H1 (cell line): ENCODE results near the gene KRTAP17-1. TPM values are rescaled to one million over a fixed set of nuclear protein-coding genes. Genes with fewer than 3 reads are reported as not detected.

Source experiments
- CTCF ChIA-PET: fragments of 300-600 bp; sonication (Branson Sonifier 250); formaldehyde crosslinking; loops from one replicate; lab custom pipeline; 2021; ENCODE audit not compliant: partially characterized antibody; lab: Charles Lee
- POLR2A ChIA-PET: fragments of 300-600 bp; sonication (Branson Sonifier 250); formaldehyde crosslinking; loops from one replicate; lab custom pipeline; 2021; ENCODE audit warnings: inconsistent platforms; ENCODE audit not compliant: partially characterized antibody; lab: Charles Lee
- DNase-seq, 2 experiments: peaks; one replicate each; pipeline versions ENCODE4 v3.0.0 to v3.0.0-alpha.2; 2010 to 2022; ENCODE audit warnings: low spot score in 2 of 2, low read depth in 1 of 2, mixed read lengths in 1 of 2
- FAIRE-seq: peaks from 2 replicates; lab custom pipeline; 2011; peaks lifted over from hg19 to GRCh38; lab: Jason Lieb, UNC
- H2AFZ ChIP-seq: 2 replicates; pipeline ENCODE4 v1.8.1; 2012; ENCODE audit warnings: low read length, inconsistent platforms
- H2AK5ac ChIP-seq: 2 replicates; pipeline ENCODE4 v1.6.1; 2013; ENCODE audit warnings: low read depth, low read length
- H2BK120ac ChIP-seq: replicated peaks from 2 replicates; pipeline ENCODE3; 2013; ENCODE audit warnings: low read depth, low read length, inconsistent platforms
- H2BK12ac ChIP-seq: 2 replicates; pipeline ENCODE4 v1.6.1; 2013; ENCODE audit warnings: low read depth, low read length
- H2BK15ac ChIP-seq: 2 replicates; pipeline ENCODE4 v1.6.1; 2013; ENCODE audit warnings: low read length
- H2BK20ac ChIP-seq: 2 replicates; pipeline ENCODE4 v1.6.1; 2013; ENCODE audit warnings: low read length
- H2BK5ac ChIP-seq: 2 replicates; pipeline ENCODE4 v1.6.1; 2013; ENCODE audit warnings: low read depth, low read length
- H3K14ac ChIP-seq: 2 replicates; pipeline ENCODE4 v1.6.1; 2013; ENCODE audit warnings: inconsistent platforms; ENCODE audit not compliant: insufficient read length
- H3K18ac ChIP-seq: 2 replicates; pipeline ENCODE4 v1.6.1; 2013; ENCODE audit warnings: low read length; ENCODE audit errors: extremely low read depth
- H3K23ac ChIP-seq: 2 replicates; pipeline ENCODE4 v1.6.1; 2013; ENCODE audit warnings: inconsistent platforms; ENCODE audit not compliant: insufficient read length
- H3K23me2 ChIP-seq: 2 replicates; pipeline ENCODE4 v1.6.1; 2013; ENCODE audit warnings: low read depth, low read length
- H3K27ac ChIP-seq: 2 replicates; pipeline ENCODE4 v1.6.1; 2011; ENCODE audit warnings: low read depth, low read length, inconsistent platforms
- H3K27me3 ChIP-seq, 4 experiments: replicated peaks in 1 of 4; 1 replicate in 1 of 4; 2 replicates in 3 of 4; pipeline versions ENCODE4 v1.6.1 to v1.8.1; 2011 to 2013; ENCODE audit warnings: low read length in 3 of 4, mild to moderate bottlenecking in 3 of 4, inconsistent platforms in 2 of 4, mixed read lengths in 2 of 4, moderate library complexity in 1 of 4; ENCODE audit not compliant: control insufficient read depth in 3 of 4, insufficient read depth in 3 of 4; ENCODE audit errors: extremely low read depth in 1 of 4
- H3K36me3 ChIP-seq, 4 experiments: 2 replicates each; pipeline versions ENCODE4 v1.6.1 to v1.8.1; 2011 to 2013; ENCODE audit warnings: mild to moderate bottlenecking in 4 of 4, low read length in 3 of 4, moderate library complexity in 2 of 4, control low read depth in 1 of 4, inconsistent platforms in 1 of 4; ENCODE audit not compliant: insufficient read depth in 4 of 4, control insufficient read depth in 2 of 4
- H3K4ac ChIP-seq: replicated peaks from 2 replicates; pipeline ENCODE3; 2013; ENCODE audit warnings: low read length, low read depth, mixed read lengths, inconsistent platforms; ENCODE audit not compliant: insufficient read length
- H3K4me1 ChIP-seq, 4 experiments: replicated peaks in 1 of 4; 1 replicate in 1 of 4; 2 replicates in 3 of 4; pipeline versions ENCODE4 v1.6.1 to v1.8.1; 2011 to 2013; ENCODE audit warnings: low read length in 3 of 4, inconsistent platforms in 2 of 4, mixed read lengths in 1 of 4; ENCODE audit not compliant: insufficient read depth in 4 of 4, control insufficient read depth in 3 of 4
- H3K4me2 ChIP-seq, 2 experiments: 2 replicates each; pipeline versions ENCODE4 v1.6.1 to v1.8.1; 2011 to 2013; ENCODE audit warnings: low read depth in 2 of 2, low read length in 2 of 2, control low read depth in 1 of 2, inconsistent platforms in 1 of 2, mild to moderate bottlenecking in 1 of 2; ENCODE audit not compliant: insufficient read depth in 1 of 2
- H3K4me3 ChIP-seq, 4 experiments: fragments of 200-600, 300-600 bp in 1 of 4; sonication (generic), shearing (Covaris generic), sonication (Bioruptor Twin) in 1 of 4; 2 replicates each; pipeline versions ENCODE4 v1.5.1 to v1.8.1; 2011 to 2016; ENCODE audit warnings: low read length in 4 of 4, low read depth in 3 of 4, control low read depth in 2 of 4, inconsistent platforms in 2 of 4, mild to moderate bottlenecking in 2 of 4, mixed read lengths in 1 of 4, moderate library complexity in 1 of 4; ENCODE audit not compliant: insufficient read depth in 2 of 4; ENCODE audit errors: extremely low read depth in 1 of 4
- H3K56ac ChIP-seq: replicated peaks from 2 replicates; pipeline ENCODE3; 2013; ENCODE audit warnings: low read depth, mild to moderate bottlenecking, mixed read lengths, low read length, inconsistent platforms; ENCODE audit not compliant: insufficient read length
- H3K79me1 ChIP-seq: 2 replicates; pipeline ENCODE4 v1.6.1; 2013; ENCODE audit warnings: low read depth, low read length, control low read depth
- H3K79me2 ChIP-seq, 2 experiments: 2 replicates each; pipeline versions ENCODE4 v1.6.1 to v1.8.1; 2012 to 2013; ENCODE audit warnings: low read length in 2 of 2, mild to moderate bottlenecking in 2 of 2, inconsistent platforms in 1 of 2; ENCODE audit not compliant: insufficient read depth in 2 of 2, control insufficient read depth in 1 of 2
- H3K9ac ChIP-seq, 4 experiments: replicated peaks in 1 of 4; 1 replicate in 1 of 4; 2 replicates in 3 of 4; pipeline versions ENCODE4 v1.6.1 to v1.8.1; 2011 to 2013; ENCODE audit warnings: low read depth in 3 of 4, low read length in 3 of 4, control low read depth in 2 of 4, mild to moderate bottlenecking in 2 of 4, moderate library complexity in 2 of 4, inconsistent platforms in 1 of 4; ENCODE audit errors: extremely low read depth in 1 of 4
- H3K9me3 ChIP-seq, 2 experiments: 2 replicates each; pipeline versions ENCODE4 v1.6.1 to v1.8.1; 2012 to 2013; ENCODE audit warnings: mild to moderate bottlenecking in 2 of 2, moderate library complexity in 2 of 2, control low read depth in 1 of 2, inconsistent platforms in 1 of 2, low read depth in 1 of 2, low read length in 1 of 2, mixed read lengths in 1 of 2; ENCODE audit not compliant: insufficient read depth in 2 of 2
- H4K20me1 ChIP-seq, 2 experiments: replicated peaks in 1 of 2; 2 replicates each; pipeline versions ENCODE3 to v1.8.1; 2011 to 2013; ENCODE audit warnings: inconsistent platforms in 2 of 2, low read length in 2 of 2, mild to moderate bottlenecking in 1 of 2; ENCODE audit not compliant: insufficient read depth in 2 of 2, control insufficient read depth in 1 of 2
- H4K5ac ChIP-seq: 2 replicates; pipeline ENCODE4 v1.6.1; 2013; ENCODE audit warnings: low read length, low read depth, mixed read lengths, inconsistent platforms; ENCODE audit not compliant: insufficient read length
- H4K8ac ChIP-seq: 2 replicates; pipeline ENCODE4 v1.8.0; 2013; ENCODE audit warnings: mild to moderate bottlenecking, moderate library complexity, low read length, inconsistent platforms; ENCODE audit not compliant: insufficient read depth; ENCODE audit errors: extremely low read depth
- H4K91ac ChIP-seq: replicated peaks from 2 replicates; pipeline ENCODE3; 2013; ENCODE audit warnings: low read length, mixed read lengths, inconsistent platforms; ENCODE audit not compliant: insufficient read length
- CBX5 ChIP-seq: fragments of 300-800, 300-1000 bp; sonication (generic); IDR thresholded peaks from 2 replicates; pipeline ENCODE4 v1.7.1; 2016; ENCODE audit warnings: antibody characterized with exemption, low read length, low read depth
- EGR1 ChIP-seq: IDR thresholded peaks from 2 replicates; pipeline ENCODE4 v1.6.1; 2011; ENCODE audit warnings: low read depth, low read length, borderline replicate concordance
- FOSL1 ChIP-seq: IDR thresholded peaks from 2 replicates; pipeline ENCODE4 v1.6.1; 2011; ENCODE audit warnings: mild to moderate bottlenecking, low read depth, low read length, moderate library complexity; ENCODE audit not compliant: insufficient read depth
- POLR2A ChIP-seq, 2 experiments: IDR thresholded peaks; 1 replicate in 1 of 2; 2 replicates in 1 of 2; pipeline ENCODE4 v1.6.1; 2011; ENCODE audit warnings: low read depth in 2 of 2, low read length in 2 of 2, mild to moderate bottlenecking in 2 of 2; ENCODE audit errors: control extremely low read depth in 1 of 2
- POU5F1 ChIP-seq: IDR thresholded peaks from 2 replicates; pipeline ENCODE4 v1.6.1; 2011; ENCODE audit warnings: low read depth, mild to moderate bottlenecking, low read length, moderate library complexity
- WGBS, 2 experiments: shearing (Covaris generic) in 1 of 2; methylation state at CpG; one replicate each; pipeline versions ENCODE4 v1.1.6 to v1.1.7; 2013 to 2015; ENCODE audit warnings: low lambda C conversion rate in 2 of 2, mixed read lengths in 2 of 2, inconsistent platforms in 1 of 2, low coverage in 1 of 2, missing lambda C conversion rate in 1 of 2; ENCODE audit not compliant: insufficient replicate concordance in 2 of 2, insufficient coverage in 1 of 2, insufficient read length in 1 of 2; ENCODE audit errors: extremely low coverage in 1 of 2, missing lambda C conversion rate in 1 of 2; 5-methylcytosine and 5-hydroxymethylcytosine counted together
- polyA plus RNA-seq, 7 experiments: library from polyadenylated mRNA; depleted of rRNA in 3 of 7; stranded (reverse) in 5 of 7; unstranded in 2 of 7; fragments of >200 nt in 5 of 7; fragments of 200-250 nt in 2 of 7; gene quantifications; 1 replicate in 5 of 7; 2 replicates in 1 of 7; 4 replicates in 1 of 7; pipeline versions ENCODE4 v1.2.1 to v1.2.3, GENCODE V29; 2011 to 2013; ENCODE audit warnings: missing spikeins in 2 of 7, mixed read lengths in 2 of 7
- total RNA-seq: library from RNA; stranded (reverse); fragmentation: NEBNext Ultra II Directional; extraction: Animal tissue kit (Norgen Biotek cat#: 25700); gene quantifications from 2 replicates; pipeline ENCODE4 v1.2.1, GENCODE V29; 2021

KRTAP17-1 gene
- total and polyA plus RNA-seq, 2 of the 8 experiments (the other 6 are each of a cell fraction or from before 2014, with no cell fraction given): not detected

DNA sequence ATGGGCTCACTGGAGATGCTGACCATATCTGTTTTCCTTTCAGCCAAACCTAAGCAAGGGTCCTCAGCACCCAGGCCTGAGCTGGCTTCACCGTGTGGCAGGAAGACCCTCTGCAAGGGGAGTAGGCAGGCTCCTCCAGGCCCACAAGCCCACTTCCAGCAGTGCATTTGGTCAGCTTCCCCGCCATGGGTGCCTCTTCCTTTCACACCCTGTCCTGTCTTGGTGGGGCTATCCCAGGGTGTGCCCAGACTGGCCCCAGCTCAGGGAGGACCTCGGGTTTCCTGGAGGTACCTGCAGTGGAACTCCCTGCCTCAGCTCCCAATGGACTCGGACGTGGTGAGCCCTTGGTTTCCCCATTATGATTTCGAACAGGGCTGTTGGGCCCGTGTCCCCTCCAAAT, 12.7 kb upstream of the KRTAP17-1 start:
- FAIRE-seq: no peak
- no peak overlapping the region for H2BK120ac ChIP-seq
- no peaks in the 10 kb centered on the region for H3K79me2 ChIP-seq
- H2BK12ac ChIP-seq: no peak overlapping the region
- no peak overlapping the region for H3K4ac ChIP-seq
- H3K18ac ChIP-seq: no peak overlapping the region
- POLR2A ChIA-PET: interaction anchor here (1.1 kb wide), 1 partner anchor 471 kb away, joined by 3 read pairs; no protein-coding TSS in a partner anchor
- no peaks in the 10 kb centered on the region for H4K20me1 ChIP-seq
- H3K27ac ChIP-seq: no peak overlapping the region
- H3K14ac ChIP-seq: no peak overlapping the region
- H4K8ac ChIP-seq: no peak overlapping the region
- no peak overlapping the region for H3K4me2 ChIP-seq
- H2BK20ac ChIP-seq: no peak overlapping the region
- no peaks in the 10 kb centered on the region for H3K79me1 ChIP-seq
- H3K4me3 ChIP-seq: no peak overlapping the region
- no peak overlapping the region for H4K91ac ChIP-seq
- H3K9ac ChIP-seq: no peak overlapping the region
- no peak for DNase-seq
- no peak overlapping the region for H2BK5ac ChIP-seq
- no peak overlapping the region for H2BK15ac ChIP-seq
- H3K27me3 ChIP-seq: no peaks in the 10 kb centered on the region
- no peak overlapping the region for H3K23ac ChIP-seq
- H3K4me1 ChIP-seq: no peaks in the 10 kb centered on the region; a peak in 1 of 7 replicates
- H2AK5ac ChIP-seq: no peak overlapping the region
- CTCF ChIA-PET: interaction anchor here (0.8 to 3.3 kb wide), 13 partner anchors 9 to 471 kb away, joined by 3 to 27 read pairs (median 4); partner anchors contain the start of genes KRT33A and KRTAP17-1
- no peaks in the 10 kb centered on the region for H3K9me3 ChIP-seq
- H3K23me2 ChIP-seq: no peaks in the 10 kb centered on the region
- H3K36me3 ChIP-seq: no peaks in the 10 kb centered on the region
- 91% methylated on average over 7 of the region's 7 CpGs; no CpG with 5 or more reads in 1 of the 2 experiments for WGBS, 2 experiments
- no peak overlapping the region for H3K56ac ChIP-seq
- H4K5ac ChIP-seq: no peak overlapping the region
- TF ChIP-seq FOSL1: no peak
- TF ChIP-seq CBX5: no peak
- no peak for TF ChIP-seq EGR1
- no peak for TF ChIP-seq POLR2A (IDR thresholded peaks at IDR 0.05; ENCODE audit: control extremely low read depth in 1 of 2, low read depth in 2 of 2, low read length in 2 of 2)
- no peak for TF ChIP-seq POU5F1
- no peak overlapping the region for H2AFZ ChIP-seq
